ENCODE data around the gene TAF11L9.

GRCh38 chr5:17625686-17626085 lies 31.5 kb upstream of the TAF11L9 start:
- TF ChIP-seq CTCF (IDR thresholded peaks at IDR 0.05) (no peak), POLR2A (IDR thresholded peaks at IDR 0.05) (no peak)
